ENCODE data around the gene SARDH. TPM values are rescaled to one million over a fixed set of nuclear protein-coding genes. Genes with fewer than 3 reads are reported as not detected.
A peak's percentile ranks its signal among the peaks of the same experiment; 100 is the strongest.

The SARDH gene
- total and polyA plus RNA-seq, 2 donors from 2014 or later: 4.6 to 12.0 TPM

- Histone ChIP-seq H3K9me3 (ENCODE audit: control insufficient read depth in 2 of 3, insufficient read depth in 1 of 3, low read length in 3 of 3) (peaks cover 0 to 9% (median 2%) of the 10 kb centered on the region in 3 donors), H3K9ac (ENCODE audit: low read length in 3 of 3) (no peak overlapping the region), H3K27me3 (ENCODE audit: control insufficient read depth, insufficient read depth, low read length) (no peaks in the 10 kb centered on the region), H3K4me3 (ENCODE audit: low read length in 3 of 3) (no peak overlapping the region), H3K4me1 (ENCODE audit: control insufficient read depth in 2 of 3, insufficient read depth in 2 of 3, low read depth in 1 of 3, low read length in 3 of 3) (peaks cover 0 to 4% (median 4%) of the 10 kb centered on the region in 3 donors), H3K36me3 (ENCODE audit: control insufficient read depth in 2 of 3, insufficient read depth in 3 of 3, low read length in 3 of 3) (peaks cover 4 to 18% (median 11%) of the 10 kb centered on the region in 3 donors), H3K27ac (ENCODE audit: low read depth in 2 of 2, low read length in 2 of 2) (no peak overlapping the region)
- FAIRE-seq: no peak
- peak in 3 of 5 donors; percentile 4 to 63 (median 31) for DNase-seq
- TF ChIP-seq, protein P1, sequence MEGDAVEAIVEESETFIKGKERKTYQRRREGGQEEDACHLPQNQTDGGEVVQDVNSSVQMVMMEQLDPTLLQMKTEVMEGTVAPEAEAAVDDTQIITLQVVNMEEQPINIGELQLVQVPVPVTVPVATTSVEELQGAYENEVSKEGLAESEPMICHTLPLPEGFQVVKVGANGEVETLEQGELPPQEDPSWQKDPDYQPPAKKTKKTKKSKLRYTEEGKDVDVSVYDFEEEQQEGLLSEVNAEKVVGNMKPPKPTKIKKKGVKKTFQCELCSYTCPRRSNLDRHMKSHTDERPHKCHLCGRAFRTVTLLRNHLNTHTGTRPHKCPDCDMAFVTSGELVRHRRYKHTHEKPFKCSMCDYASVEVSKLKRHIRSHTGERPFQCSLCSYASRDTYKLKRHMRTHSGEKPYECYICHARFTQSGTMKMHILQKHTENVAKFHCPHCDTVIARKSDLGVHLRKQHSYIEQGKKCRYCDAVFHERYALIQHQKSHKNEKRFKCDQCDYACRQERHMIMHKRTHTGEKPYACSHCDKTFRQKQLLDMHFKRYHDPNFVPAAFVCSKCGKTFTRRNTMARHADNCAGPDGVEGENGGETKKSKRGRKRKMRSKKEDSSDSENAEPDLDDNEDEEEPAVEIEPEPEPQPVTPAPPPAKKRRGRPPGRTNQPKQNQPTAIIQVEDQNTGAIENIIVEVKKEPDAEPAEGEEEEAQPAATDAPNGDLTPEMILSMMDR (IDR thresholded peaks at IDR 0.05; ENCODE audit: borderline replicate concordance, extremely low read depth, insufficient read depth): no peak
- intact Hi-C loops (cut with DNase I): no loop called here
Measured at GRCh38 chr9:133762488-133763271, 24.5 kb upstream of the SARDH start.

DNA sequence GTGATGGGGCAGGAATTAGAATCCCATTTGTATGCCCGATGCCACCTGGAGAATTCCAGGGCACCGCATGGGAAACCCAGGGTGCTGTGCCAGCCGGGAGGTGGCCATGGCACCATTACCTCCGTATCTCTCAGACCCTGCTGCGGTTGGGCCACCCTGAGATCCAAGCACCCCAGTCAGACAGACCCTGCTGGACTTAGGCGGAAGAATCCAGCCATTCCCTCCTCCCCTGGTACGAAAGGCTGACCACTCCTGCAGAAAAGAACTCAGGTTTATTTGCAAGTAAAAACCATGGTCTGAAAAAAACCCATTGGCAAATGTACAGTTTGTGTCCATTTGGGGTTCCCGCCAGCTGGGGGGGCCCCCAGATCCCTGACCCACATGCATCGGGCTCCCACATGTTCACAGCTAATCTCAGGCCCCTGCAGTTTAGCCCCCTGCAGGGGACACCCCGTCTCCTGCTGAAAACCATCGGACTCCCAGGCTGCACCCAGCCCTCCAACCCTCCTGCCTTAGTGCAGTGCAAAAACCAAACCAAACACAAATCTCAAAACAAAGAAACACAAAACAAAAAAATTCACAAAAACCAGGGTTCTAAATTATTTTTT is 23.6 kb upstream of the SARDH start:
- Histone ChIP-seq H3K9ac (ENCODE audit: low read length in 3 of 3) (no peak overlapping the region), H3K4me1 (ENCODE audit: control insufficient read depth in 2 of 3, insufficient read depth in 2 of 3, low read depth in 1 of 3, low read length in 3 of 3) (peaks cover 0 to 4% (median 4%) of the 10 kb centered on the region in 3 donors), H3K9me3 (ENCODE audit: control insufficient read depth in 2 of 3, insufficient read depth in 1 of 3, low read length in 3 of 3) (no peaks in the 10 kb centered on the region), H3K4me3 (ENCODE audit: low read length in 3 of 3) (no peak overlapping the region), H3K27me3 (ENCODE audit: control insufficient read depth, insufficient read depth, low read length) (no peaks in the 10 kb centered on the region), H3K36me3 (ENCODE audit: control insufficient read depth in 2 of 3, insufficient read depth in 3 of 3, low read length in 3 of 3) (peaks cover 0 to 10% (median 9%) of the 10 kb centered on the region in 3 donors), H3K27ac (ENCODE audit: low read depth in 2 of 2, low read length in 2 of 2) (no peak overlapping the region)
- peak in 2 of 5 donors; percentile 7 to 44 for DNase-seq
- TF ChIP-seq, protein P1 (IDR thresholded peaks at IDR 0.05; ENCODE audit: borderline replicate concordance, extremely low read depth, insufficient read depth): no peak
- no peak for FAIRE-seq
- intact Hi-C loops (cut with DNase I): no loop called here

- Histone ChIP-seq H3K36me3 (ENCODE audit: control insufficient read depth in 2 of 3, insufficient read depth in 3 of 3, low read length in 3 of 3) (peaks cover 0 to 8% (median 6%) of the 10 kb centered on the region in 3 donors), H3K9ac (ENCODE audit: low read length in 3 of 3) (no peak overlapping the region), H3K27me3 (ENCODE audit: control insufficient read depth, insufficient read depth, low read length) (no peaks in the 10 kb centered on the region), H3K9me3 (ENCODE audit: control insufficient read depth in 2 of 3, insufficient read depth in 1 of 3, low read length in 3 of 3) (no peaks in the 10 kb centered on the region), H3K27ac (ENCODE audit: low read depth in 2 of 2, low read length in 2 of 2) (no peak overlapping the region), H3K4me1 (ENCODE audit: control insufficient read depth in 2 of 3, insufficient read depth in 2 of 3, low read depth in 1 of 3, low read length in 3 of 3) (peaks cover 0 to 4% (median 4%) of the 10 kb centered on the region in 3 donors), H3K4me3 (ENCODE audit: low read length in 3 of 3) (no peak overlapping the region)
- DNase-seq (peak in 3 of 5 donors; percentile 4 to 29 (median 29)), FAIRE-seq (no peak)
- intact Hi-C loops (cut with DNase I): no loop called here
- TF ChIP-seq, protein P1 (IDR thresholded peaks at IDR 0.05; ENCODE audit: borderline replicate concordance, extremely low read depth, insufficient read depth): no peak
Measured at GRCh38 chr9:133760713-133761290, 22.6 kb upstream of the SARDH start.

Measured in kidney (tissue), 14 donors.